AG08395 (cell line): ENCODE results near the gene IMPG2.
A peak's percentile ranks its signal among the peaks of the same experiment; 100 is the strongest.
"Not testable (repeated sequence)": the region's sequence is repeated elsewhere in the genome, so short reads cannot be mapped to it uniquely, and the experiment has no call there.

Source experiments
- DNase-seq: peaks from one replicate; pipeline ENCODE4 v3.0.0; 2012; ENCODE audit warnings: mixed read lengths, low spot score

Gene IMPG2

DNA sequence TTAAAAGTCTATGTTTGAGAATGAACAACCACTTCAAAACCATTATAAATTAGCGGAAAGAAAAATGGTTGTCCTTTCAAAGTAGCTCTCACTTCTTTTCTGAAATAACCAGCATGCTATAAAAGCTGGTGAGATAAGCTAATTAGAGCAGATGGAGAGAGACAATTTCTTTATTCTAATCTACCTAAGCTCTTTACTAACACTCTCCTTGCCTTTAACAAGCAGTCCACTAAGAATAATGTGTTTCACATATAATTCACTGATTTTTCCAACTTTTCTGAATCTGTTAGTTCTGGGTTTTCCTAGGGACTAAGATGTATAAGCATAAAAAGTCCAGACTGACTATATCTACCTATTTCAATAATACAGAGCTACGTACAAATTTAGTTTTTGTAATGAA is at the start of gene IMPG2:
IMPG2 (minus strand) TSS at position 101 of the 400 bp plus-strand sequence. CDS start 203 bp downstream, outside the sequence.
- DNase-seq: no peak

GRCh38 chr3:101362406-101362805 is 42.0 kb upstream of the IMPG2 start:
- no peak for DNase-seq

GRCh38 chr3:101351829-101352228 is 31.5 kb upstream of the IMPG2 start:
- no peak for DNase-seq

GRCh38 chr3:101340591-101340990 is 20.2 kb upstream of the IMPG2 start:
- DNase-seq: no peak

DNA sequence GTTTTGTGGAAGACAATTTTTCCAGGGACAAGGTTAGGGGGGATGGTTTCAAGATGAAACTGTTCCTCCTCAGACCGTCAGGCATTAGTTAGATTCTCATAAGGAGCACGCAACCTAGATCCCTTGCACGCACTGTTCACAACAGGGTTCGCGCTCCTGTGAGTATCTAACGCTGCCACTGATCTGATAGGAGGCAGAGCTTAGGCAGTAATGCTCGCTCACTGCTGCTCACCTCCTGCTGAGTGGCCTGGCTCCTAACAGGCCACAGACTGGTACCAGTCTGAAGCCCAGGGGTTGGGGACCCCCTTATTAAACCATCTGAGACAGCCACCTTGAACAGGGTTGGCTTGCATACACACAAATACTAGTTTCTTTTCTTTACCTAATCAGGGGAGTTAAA is 13.5 kb upstream of the IMPG2 start:
- DNase-seq: no peak

DNA sequence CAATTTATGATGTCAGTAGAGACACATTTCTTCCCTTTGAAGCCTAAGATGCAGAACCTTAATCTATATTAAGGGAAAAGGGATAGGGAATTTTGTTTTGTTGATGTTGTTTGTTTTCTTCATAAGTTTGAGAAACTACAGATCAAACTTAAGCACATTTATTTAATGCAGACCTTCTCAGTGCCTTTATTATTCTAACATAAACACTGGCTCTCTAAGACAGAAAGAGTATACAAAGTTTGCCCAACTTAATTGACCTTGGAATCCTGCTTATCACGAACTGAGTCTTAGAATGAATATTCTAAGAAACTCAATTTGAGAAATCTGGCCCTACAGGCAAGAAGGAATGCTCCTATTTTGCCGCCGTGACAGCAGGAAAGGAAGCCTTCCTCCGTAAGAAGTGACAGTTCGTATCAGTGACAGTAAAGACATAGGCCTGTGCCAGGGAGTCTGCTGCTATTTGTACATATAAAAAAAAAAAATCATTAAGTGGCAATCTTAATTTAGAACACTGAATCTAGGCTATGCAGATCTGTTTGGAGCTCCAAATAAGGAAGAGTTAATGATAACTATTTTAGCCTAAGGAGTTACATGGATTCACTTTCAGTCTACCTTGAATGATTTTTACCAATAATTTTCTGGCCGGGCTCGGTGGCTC is 8.8 kb upstream of the IMPG2 start:
- DNase-seq: no peak

DNA sequence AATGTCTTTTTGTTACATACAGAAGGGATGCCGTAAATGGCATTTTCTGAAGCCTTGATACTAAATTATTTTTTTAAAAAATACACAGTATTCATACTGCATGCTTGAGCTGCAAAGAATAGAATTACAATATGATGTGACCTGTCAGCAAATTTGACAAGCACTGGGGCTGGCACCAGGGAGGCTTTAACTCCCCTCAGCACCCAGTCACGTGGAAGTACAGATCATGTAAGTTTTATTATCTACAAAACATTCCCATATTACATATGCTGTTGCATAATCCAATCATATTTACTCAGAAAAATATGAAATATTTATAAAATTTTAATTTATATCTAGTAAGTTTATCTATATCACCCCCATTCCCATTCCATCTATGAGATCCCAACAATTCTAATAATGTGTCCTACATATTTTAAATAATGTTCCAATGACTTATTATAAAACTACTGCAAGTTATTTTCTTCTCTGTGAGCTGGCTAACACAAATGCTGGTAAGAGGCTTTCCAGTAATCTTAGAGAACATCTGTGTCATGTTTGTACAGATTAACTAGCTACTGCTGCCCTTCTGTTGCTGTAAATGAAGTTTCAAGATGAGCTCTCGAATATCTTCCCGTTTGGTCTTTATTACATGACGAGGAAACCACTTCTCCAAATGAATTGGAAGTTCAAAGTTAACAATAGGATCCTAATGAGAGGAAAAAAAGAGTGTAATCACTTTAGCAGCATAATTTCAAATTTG is 5.2 kb upstream of the IMPG2 start:
- DNase-seq: no peak

DNA sequence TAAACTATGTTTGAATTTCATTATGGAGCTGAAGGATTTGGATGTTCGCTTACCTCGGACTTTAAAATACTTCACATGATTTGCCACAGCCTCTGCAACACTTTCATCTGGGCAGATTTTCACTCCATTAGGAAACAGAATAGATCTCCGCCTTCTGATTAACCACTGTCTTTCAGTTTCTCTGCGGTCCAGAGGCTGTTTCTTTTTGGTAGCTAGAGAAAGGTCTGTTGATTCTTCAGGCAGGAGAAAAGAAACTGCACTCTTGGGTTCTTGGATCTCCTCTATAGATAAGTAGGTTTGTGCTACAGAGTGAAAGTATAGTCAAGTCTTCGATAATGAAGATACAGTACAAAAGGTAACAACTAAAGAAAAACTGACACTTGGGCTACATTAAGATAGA is 844 bp downstream of the IMPG2 start:
- no peak for DNase-seq

DNA sequence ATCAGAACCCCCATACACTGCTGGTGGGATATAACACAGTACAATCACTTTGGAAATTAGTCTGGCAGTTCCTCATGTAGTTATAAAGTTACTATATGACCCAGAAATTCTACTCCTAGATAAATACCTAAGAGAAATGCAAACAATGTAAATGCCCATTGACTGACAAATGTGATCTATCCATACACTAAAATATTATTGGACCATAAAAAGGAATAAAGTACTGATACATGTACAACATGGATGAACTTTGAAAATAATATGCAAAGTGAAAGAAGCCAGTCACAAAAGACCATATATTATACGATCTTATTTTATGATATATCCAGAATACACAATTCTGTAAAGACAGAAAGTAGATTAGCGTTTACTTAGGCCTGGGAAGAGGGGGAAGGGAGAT is 7.8 kb downstream of the IMPG2 start:
- no peak for DNase-seq

GRCh38 chr3:101311676-101312075 is 8.7 kb downstream of the IMPG2 start:
- no peak for DNase-seq

DNA sequence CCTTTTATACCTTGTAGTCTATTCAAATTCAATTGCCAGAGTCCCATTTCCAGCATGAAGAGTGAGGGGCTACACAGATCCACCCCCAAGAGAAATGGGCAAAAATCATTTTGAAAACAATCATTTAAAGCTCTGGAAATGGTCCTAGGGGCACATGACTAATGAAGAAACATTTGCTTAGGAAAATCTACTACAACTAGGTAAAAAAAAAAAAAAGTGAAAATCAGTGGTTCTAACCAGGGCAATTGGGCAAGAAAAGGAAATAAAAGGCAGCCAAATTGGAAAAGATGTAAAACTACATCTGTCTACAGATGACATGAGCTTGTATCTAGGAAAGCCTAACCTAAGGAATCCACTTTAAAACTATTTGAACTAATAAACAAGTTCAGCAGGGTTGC is 9.4 kb downstream of the IMPG2 start:
- no peak for DNase-seq

DNA sequence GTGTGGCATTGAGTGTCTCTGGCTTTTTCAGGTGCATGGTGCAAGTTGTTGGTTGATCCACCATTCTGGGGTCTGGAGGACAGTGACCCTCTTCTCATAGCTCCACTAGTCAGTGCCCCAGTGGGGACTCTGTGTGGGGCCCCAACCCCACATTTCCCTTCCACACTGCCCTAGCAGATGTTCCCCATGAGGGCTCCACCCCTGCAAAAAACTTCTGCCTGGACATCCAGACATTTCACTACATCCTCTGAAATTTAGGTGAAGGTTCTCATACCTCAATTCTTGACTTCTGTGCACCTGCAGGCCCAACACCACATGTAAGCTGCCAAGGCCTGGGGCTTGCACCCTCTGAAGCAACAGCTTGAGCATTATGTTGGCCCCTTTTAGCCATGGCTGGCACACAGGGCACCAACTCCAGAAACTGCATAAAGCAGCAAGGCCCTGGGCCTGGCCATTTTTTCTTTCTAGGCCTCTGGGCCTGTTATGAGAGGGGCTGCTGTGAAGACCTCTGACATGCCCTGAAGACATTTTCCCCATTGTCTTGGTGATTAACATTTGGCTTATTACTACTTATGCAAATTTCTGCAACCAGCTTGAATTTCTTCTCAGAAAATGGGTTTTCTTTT is 12.1 kb downstream of the IMPG2 start:
- not testable (repeated sequence) for DNase-seq

DNA sequence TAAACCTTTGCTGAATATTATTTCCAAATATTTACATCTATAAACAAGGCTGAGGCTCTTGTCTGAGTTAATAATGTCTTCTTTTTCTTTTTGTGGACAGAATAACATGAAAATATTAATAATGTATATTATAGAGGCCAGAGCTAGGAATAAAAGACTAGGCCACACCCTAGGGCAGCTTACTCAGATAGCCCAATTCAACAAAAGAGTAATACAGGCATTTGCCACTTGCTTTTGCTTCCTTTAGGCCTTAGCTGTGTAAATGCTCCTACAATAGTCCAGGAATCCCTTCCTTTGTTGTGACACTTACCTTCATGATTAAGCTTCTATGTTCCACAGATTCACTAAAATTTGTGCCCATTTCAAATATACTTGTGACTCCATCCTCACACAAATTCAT is 16.5 kb downstream of the IMPG2 start:
- no peak for DNase-seq

GRCh38 chr3:101303089-101303731 is 17.2 kb downstream of the IMPG2 start:
- DNase-seq: peak; percentile 9

DNA sequence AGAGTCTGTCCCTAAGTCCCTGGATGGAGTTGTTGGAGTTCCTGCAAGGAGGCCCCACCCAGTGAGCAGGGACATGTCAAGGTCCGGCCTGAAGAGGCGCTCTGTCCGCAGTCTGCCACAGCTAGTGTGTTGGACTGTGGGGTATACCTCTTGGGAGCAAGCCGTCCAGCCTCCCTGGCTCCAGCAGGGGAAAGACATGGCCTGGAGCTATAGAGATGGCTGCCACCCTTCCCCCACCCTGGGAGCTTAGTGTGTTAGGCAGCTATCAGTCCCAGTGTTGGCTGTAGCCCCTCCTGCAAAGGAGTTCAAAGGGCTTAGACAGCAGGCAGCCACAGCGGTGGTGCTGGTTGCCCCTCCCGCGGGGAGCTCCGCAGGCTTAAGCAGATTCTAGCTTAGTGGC is 20.3 kb downstream of the IMPG2 start:
- DNase-seq: no peak

- peak; percentile 8 for DNase-seq
These were observed 28.3 kb downstream of the IMPG2 start for GRCh38 chr3:101292027-101292426.

GRCh38 chr3:101288294-101288693 is 32.1 kb downstream of the IMPG2 start:
- no peak for DNase-seq

DNA sequence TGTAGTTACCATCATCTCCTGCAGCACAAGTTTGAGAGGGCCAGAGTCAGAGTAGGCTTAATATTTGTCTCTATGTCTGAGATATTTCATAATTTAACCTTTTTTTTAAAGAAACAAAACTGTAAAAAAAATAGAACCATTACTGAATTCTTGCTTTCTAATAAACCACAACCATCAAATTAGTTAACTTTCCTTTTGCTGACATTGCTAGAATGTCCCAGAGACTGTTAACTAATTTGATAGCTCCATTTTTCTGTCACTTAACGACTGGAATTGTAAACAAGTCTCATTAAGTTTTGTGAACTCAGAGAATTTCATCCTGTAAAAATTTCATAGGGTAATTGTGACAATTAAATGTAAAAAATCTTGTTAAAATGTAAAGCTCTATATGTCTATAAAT is 35.6 kb downstream of the IMPG2 start:
- DNase-seq: no peak

DNA sequence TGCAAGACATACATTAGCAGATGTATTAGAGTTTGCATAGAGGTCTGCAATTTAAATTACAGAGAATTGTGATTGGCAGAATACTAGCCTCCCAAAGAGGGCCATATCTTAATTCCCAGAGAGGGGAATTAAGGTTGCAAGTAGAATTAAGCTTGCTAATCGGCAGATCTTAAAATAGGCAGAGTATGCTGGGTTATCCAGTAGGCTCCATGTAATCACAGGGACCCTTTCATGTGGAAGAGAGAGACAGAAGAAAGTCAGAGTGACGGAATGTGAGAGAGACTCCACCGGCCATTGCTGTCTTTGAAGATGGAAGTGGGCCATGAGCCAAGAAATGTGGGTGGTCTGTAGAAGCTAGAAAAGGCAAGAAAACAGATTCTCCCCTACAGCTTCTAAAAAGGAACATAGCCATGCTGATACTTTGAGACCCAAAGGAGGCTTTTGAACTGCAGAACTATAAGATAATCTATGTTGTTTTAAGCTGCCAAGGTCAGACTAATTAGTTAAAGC is 38.8 kb downstream of the IMPG2 start:
- DNase-seq: no peak

DNA sequence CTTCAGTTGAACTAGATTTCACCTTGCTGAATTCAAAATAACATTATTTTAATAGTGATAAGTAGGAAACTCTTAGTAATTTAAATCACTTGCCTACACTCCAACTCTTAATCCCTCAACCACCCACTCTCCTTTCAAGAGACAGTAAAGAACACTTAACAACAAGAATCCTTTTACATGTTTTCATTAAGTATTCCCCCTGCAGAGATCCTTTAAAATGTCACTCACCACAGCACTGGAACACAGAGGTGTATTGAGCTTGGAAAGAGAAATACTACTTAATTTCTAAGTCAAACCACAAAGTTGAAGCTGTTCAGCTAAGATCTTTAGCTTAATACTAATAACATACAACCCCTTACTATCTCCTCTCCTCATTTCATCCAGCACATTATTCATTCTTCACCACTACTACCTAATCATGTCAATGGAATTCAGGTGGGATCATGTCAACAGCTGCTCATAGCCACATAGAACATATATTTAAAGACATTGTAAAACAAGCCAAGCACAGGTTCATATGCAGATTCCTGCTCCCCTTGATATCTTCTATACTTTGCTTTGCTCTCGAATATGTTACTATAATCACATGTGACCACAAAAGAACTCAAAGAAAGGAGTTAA is 40.5 kb downstream of the IMPG2 start:
- DNase-seq: no peak

GRCh38 chr3:101279162-101279561 is 41.2 kb downstream of the IMPG2 start:
- DNase-seq: peak; percentile 17

DNA sequence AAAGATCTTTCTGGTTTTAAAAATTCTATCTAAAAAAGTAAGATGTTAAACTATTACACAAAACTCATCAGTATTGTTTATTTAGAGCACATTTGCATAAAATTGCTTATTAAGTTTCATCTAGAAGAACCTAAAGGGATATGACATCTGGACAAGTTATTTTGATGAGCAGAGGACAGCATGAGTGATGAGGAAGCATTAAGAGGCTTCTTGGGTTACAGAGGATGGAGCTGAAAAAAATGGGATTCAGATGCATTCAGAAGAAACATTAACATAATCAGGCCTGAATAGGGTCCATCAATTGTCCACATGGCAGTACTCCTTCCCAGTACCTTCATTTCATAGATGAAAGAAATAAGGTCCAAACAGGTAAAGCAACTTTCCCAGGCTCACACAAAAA is 41.6 kb downstream of the IMPG2 start:
- DNase-seq: no peak
